ENCODE results near the gene PHACTR1.

PHACTR1 gene

GRCh38 chr6:12976366-12976765 is 259.8 kb downstream of the PHACTR1 start:
- no peak overlapping the region for H3K9ac ChIP-seq
- TF ChIP-seq, protein P1, sequence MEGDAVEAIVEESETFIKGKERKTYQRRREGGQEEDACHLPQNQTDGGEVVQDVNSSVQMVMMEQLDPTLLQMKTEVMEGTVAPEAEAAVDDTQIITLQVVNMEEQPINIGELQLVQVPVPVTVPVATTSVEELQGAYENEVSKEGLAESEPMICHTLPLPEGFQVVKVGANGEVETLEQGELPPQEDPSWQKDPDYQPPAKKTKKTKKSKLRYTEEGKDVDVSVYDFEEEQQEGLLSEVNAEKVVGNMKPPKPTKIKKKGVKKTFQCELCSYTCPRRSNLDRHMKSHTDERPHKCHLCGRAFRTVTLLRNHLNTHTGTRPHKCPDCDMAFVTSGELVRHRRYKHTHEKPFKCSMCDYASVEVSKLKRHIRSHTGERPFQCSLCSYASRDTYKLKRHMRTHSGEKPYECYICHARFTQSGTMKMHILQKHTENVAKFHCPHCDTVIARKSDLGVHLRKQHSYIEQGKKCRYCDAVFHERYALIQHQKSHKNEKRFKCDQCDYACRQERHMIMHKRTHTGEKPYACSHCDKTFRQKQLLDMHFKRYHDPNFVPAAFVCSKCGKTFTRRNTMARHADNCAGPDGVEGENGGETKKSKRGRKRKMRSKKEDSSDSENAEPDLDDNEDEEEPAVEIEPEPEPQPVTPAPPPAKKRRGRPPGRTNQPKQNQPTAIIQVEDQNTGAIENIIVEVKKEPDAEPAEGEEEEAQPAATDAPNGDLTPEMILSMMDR (IDR thresholded peaks at IDR 0.05): no peak
- no peak overlapping the region for H3K27ac ChIP-seq
- H3K4me2 ChIP-seq (ENCODE audit: low read length): no peak overlapping the region
- H3K27me3 ChIP-seq (ENCODE audit: control insufficient read depth, insufficient read depth, low read length): no peaks in the 10 kb centered on the region
- no peaks in the 10 kb centered on the region for H3K4me1 ChIP-seq
- no peaks in the 10 kb centered on the region for H3K36me3 ChIP-seq (ENCODE audit: control insufficient read depth, insufficient read depth, low read length)
- H3K79me2 ChIP-seq: no peaks in the 10 kb centered on the region
- no peak overlapping the region for H3K4me3 ChIP-seq (ENCODE audit: low read depth, low read length)
- no peaks in the 10 kb centered on the region for H3K9me3 ChIP-seq (ENCODE audit: control insufficient read depth, low read length)
- no peak overlapping the region for H2AFZ ChIP-seq

DNA sequence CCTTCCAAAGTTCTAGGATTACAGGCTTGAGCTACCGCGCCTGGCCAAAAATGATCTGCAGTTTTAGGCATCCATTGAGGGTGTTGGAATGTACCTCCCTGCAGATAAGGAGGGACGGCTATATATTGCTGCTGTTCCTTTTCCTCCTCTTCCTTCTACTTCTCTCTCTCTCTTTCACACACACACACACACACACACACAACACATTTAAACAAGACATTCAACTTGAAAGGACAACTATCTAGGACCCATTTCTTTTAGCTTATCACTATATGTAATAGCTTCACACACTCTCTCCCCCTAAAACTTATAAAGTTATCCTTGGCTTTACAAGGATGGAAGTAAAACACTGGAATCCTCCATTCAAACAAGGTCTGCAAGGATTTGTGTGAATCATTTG is 260.6 kb downstream of the PHACTR1 start:
- Histone ChIP-seq H3K9me3 (ENCODE audit: control insufficient read depth, low read length) (no peaks in the 10 kb centered on the region), H3K36me3 (ENCODE audit: control insufficient read depth, insufficient read depth, low read length) (no peaks in the 10 kb centered on the region), H3K4me2 (ENCODE audit: low read length) (no peak overlapping the region), H3K4me3 (ENCODE audit: low read depth, low read length) (no peak overlapping the region), H3K27ac (no peak overlapping the region), H2AFZ (no peak overlapping the region), H3K27me3 (ENCODE audit: control insufficient read depth, insufficient read depth, low read length) (no peaks in the 10 kb centered on the region), H3K79me2 (no peaks in the 10 kb centered on the region), H3K9ac (no peak overlapping the region), H3K4me1 (no peaks in the 10 kb centered on the region)
- TF ChIP-seq, protein P1 (IDR thresholded peaks at IDR 0.05): no peak

- Histone ChIP-seq H3K36me3 (ENCODE audit: control insufficient read depth, insufficient read depth, low read length) (no peaks in the 10 kb centered on the region), H2AFZ (no peak overlapping the region), H3K27me3 (ENCODE audit: control insufficient read depth, insufficient read depth, low read length) (no peaks in the 10 kb centered on the region), H3K4me2 (ENCODE audit: low read length) (no peak overlapping the region), H3K9me3 (ENCODE audit: control insufficient read depth, low read length) (no peaks in the 10 kb centered on the region), H3K27ac (no peak overlapping the region), H3K4me3 (ENCODE audit: low read depth, low read length) (no peak overlapping the region), H3K79me2 (no peaks in the 10 kb centered on the region), H3K9ac (no peak overlapping the region), H3K4me1 (no peaks in the 10 kb centered on the region)
- TF ChIP-seq, protein P1 (IDR thresholded peaks at IDR 0.05): no peak
Measured at GRCh38 chr6:12977806-12978205, 261.2 kb downstream of the PHACTR1 start.

DNA sequence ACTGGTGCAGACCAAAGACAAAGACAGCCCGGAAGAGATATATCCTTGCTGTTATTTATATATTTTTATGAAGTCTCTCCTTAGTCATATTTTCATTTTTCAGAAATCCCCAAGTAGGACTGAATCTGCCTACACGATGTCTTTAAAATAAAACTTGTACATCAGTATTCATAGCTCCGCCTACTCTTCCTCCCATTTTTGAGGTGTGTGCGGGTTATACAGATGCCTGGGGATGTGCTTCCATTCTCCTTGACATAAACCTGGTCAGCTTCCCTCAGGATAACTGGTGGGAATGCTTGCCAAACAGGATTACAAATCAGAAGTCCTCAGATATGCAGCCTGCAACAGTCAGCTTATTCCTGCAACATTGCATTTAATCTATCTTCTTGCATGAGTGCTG is 264.2 kb downstream of the PHACTR1 start:
- H3K9me3 ChIP-seq (ENCODE audit: control insufficient read depth, low read length): no peaks in the 10 kb centered on the region
- H3K9ac ChIP-seq: no peak overlapping the region
- no peak overlapping the region for H3K4me3 ChIP-seq (ENCODE audit: low read depth, low read length)
- H3K36me3 ChIP-seq (ENCODE audit: control insufficient read depth, insufficient read depth, low read length): no peaks in the 10 kb centered on the region
- H2AFZ ChIP-seq: no peak overlapping the region
- no peak overlapping the region for H3K4me2 ChIP-seq (ENCODE audit: low read length)
- TF ChIP-seq, protein P1 (IDR thresholded peaks at IDR 0.05): no peak
- no peaks in the 10 kb centered on the region for H3K4me1 ChIP-seq
- H3K27ac ChIP-seq: no peak overlapping the region
- no peaks in the 10 kb centered on the region for H3K79me2 ChIP-seq
- H3K27me3 ChIP-seq (ENCODE audit: control insufficient read depth, insufficient read depth, low read length): no peaks in the 10 kb centered on the region

- TF ChIP-seq, protein P1 (IDR thresholded peaks at IDR 0.05): no peak
- Histone ChIP-seq H3K4me2 (ENCODE audit: low read length) (no peak overlapping the region), H3K79me2 (no peaks in the 10 kb centered on the region), H3K9me3 (ENCODE audit: control insufficient read depth, low read length) (no peaks in the 10 kb centered on the region), H2AFZ (no peak overlapping the region), H3K36me3 (ENCODE audit: control insufficient read depth, insufficient read depth, low read length) (no peaks in the 10 kb centered on the region), H3K4me3 (ENCODE audit: low read depth, low read length) (no peak overlapping the region), H3K4me1 (no peaks in the 10 kb centered on the region), H3K27me3 (ENCODE audit: control insufficient read depth, insufficient read depth, low read length) (no peaks in the 10 kb centered on the region), H3K9ac (no peak overlapping the region), H3K27ac (no peak overlapping the region)
Measured at GRCh38 chr6:12984776-12985175, 268.2 kb downstream of the PHACTR1 start.
